ENCODE results near the gene EXO1. TPM values are rescaled to one million over a fixed set of nuclear protein-coding genes. Genes with fewer than 3 reads are reported as not detected.
"Not testable (repeated sequence)": the region's sequence is repeated elsewhere in the genome, so short reads cannot be mapped to it uniquely, and the experiment has no call there.

EXO1 gene
- polyA plus RNA-seq (2012; ENCODE audit: insufficient read depth, insufficient read length): 48.1 TPM

DNA sequence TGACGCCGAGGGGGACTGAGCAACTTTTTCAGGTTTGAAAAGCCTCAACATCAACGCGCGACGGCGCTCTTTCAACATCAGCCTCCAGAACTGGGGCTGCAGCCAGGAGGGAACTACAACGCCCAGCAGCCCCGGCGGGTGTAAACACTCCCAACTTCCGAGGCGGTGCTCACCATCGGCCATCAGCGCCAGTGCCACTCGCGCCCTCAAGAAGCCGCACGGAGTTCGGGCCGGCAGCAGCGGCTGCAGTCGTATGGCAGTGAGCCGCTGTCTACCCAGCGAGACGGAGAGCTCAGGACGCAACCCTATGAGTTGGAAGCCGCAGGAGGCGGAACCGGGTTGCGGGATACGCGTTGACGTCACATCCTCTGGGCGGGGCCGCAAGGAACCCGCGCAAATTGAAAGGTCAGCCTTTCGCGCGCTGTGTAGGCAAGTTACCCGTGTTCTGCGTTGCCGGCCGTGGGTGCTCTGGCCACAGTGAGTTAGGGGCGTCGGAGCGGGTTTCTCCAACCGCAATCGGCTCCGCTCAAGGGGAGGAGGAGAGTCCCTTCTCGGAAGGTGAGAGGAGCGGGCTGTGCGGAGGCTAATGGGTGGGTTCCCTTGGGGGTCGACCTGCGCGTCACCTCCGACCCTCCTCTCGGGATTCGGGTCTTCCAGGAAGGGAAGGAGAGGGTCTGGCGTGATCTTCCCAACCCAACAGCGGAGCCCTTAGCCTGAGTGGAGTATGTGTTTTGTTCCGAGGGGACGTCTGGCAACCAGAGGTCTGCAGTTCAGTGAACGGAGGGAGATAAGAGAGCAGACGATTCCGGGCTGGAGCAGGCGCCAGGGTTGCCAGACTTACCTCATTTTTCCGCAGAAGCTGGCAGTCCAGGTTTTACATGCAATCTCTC is at the start of gene EXO1:
Gene EXO1 (plus strand): TSS at position 409 of the 890 bp plus-strand sequence. CDS start 2,222 bp downstream, outside the sequence.
- peak; percentile 87 for DNase-seq (ENCODE audit: low read depth, low spot score)
- peak within 1 kb of the TSS; percentile 98 for H3K4me3 ChIP-seq (ENCODE audit: low read length)

- H3K4me3 ChIP-seq (ENCODE audit: low read length): no peak overlapping the region
- no peak for DNase-seq (ENCODE audit: low read depth, low spot score)
Measured at GRCh38 chr1:241799416-241799815, 48.6 kb upstream of the EXO1 start.

DNA sequence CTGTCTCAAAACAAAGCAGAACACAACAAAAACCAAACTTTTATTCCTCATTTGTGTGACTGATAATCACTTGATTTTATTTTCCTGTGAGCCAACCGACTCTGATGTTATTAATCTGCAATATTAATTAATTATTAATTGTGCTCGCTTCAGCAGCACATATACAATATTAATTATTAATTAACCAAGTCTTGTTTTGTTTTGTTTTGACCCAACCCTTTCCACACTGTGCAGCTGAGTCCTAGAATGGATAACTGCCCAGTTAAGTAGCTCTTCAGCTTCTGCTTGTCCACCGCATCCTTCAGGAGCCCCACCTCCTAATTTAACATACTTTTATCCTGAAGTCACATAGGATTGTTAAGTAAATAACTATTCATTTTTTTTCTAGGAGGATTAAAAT is 47.4 kb upstream of the EXO1 start:
- H3K4me3 ChIP-seq (ENCODE audit: low read length): no peak overlapping the region
- DNase-seq (ENCODE audit: low read depth, low spot score): no peak

DNA sequence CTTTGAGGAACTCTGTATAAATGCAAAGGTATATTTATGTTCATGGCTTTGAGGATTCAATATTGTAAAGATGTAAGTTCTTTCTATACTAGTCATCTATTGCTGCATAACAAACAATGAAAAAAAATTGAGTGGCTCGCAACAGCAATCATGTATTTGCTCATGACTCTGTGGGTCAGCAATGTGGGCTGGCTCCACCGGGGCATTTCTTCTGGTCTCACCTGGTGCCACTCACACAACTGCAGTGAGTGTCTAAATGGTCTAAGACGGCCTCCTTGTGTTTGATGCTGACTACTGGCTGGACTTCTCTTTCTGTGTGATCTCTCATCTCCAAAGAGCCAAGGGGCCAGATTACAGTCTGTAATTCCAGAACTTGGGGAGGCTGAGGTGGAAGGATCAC is 45.1 kb upstream of the EXO1 start:
- H3K4me3 ChIP-seq (ENCODE audit: low read length): no peak overlapping the region
- no peak for DNase-seq (ENCODE audit: low read depth, low spot score)

GRCh38 chr1:241804706-241805105 is 43.3 kb upstream of the EXO1 start:
- not testable (repeated sequence) for DNase-seq (ENCODE audit: low read depth, low spot score); H3K4me3 ChIP-seq (ENCODE audit: low read length)

DNA sequence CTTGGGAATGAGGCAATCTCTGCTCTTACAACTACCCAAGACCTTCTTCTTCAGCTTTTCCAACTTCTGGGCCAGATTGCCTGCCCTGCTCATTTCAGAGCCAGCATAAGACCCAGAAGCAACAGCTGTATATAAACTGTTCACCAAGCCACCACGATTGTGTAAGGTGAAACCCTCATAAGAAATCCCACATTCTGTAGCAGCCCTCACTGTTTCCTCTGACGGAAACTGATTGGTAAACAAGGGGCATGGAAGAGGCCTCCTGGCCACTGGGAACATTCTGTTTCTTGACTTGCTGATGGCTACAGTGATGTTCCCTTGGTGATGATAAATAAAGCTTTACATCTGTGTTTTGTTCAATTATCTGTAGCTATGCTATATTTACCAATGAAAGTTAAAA is 39.7 kb upstream of the EXO1 start:
- H3K4me3 ChIP-seq (ENCODE audit: low read length): no peak overlapping the region
- no peak for DNase-seq (ENCODE audit: low read depth, low spot score)

DNA sequence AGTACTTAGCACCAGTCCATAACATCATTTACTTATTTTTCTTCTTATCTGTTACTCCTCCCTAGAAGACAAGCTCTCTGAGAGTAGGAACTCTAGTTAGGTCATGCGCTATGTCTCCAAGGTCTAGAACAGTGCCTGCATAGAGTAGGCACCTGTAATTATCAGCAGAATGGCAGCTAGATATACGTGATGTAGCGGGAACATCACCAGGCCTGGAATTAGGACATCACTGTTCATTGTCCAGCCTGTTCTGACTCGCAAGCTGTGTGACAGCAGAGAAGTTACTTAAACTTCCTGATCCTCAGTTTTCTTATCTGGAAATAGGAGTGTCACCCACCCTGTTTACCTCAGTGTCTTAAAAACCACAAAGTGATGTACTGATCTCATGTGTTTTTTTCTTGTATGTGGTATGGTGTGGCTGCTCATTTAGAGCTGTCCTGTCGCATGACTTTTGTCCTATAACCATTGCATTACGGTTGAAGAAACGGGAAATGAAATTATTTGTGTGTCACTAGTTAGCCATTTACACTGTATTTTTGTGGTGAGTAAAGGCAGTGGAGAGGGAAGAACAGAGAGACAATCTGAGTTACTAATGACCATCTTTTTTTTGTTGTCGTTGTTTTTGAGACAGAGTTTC is 37.1 kb upstream of the EXO1 start:
- no peak for DNase-seq (ENCODE audit: low read depth, low spot score)
- no peak overlapping the region for H3K4me3 ChIP-seq (ENCODE audit: low read length)

DNA sequence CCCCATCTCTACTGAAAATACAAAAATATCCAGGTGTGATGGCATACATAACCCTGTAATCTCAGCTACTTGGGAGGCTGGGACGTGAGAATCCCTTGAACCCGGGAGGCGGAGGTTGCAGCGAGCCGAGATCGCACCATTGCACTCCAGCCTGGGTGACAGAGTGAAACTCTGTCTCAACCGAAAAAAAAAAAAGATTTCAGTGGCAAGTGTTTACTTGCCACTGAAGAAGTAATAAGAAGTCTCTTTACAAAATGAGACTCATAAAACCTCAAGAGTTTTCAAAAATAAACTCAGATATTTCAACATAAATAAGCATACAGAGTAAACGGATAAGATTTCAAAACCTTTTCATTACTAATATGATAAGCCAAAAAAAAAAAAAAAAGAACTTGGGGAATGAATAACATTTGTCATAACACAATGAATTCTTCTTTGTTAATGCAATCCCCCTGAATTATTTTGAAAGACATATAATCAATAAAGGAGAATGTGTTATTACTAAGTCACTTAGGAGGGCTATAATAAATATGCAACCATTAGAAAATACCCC is 34.2 kb upstream of the EXO1 start:
- no peak for DNase-seq (ENCODE audit: low read depth, low spot score)
- no peak overlapping the region for H3K4me3 ChIP-seq (ENCODE audit: low read length)

DNA sequence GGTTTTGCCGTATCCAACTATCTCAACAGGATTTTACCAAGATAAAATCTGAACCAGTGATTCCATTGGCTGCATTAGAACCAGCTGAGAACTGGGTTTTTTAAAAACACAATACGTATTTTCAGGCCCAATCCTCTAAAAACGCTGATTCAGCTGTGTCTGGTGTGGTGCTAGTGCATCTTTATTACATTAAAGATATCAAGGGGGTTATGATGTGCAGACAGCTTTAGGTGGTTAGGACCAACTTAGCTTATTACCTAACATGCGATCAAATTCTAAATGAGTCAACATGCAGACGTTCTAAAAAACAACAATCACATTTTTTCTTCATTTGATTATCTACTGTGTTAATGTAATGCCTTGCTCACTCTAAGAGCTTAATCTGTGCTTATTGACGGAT is 32.0 kb upstream of the EXO1 start:
- no peak for DNase-seq (ENCODE audit: low read depth, low spot score)
- no peak overlapping the region for H3K4me3 ChIP-seq (ENCODE audit: low read length)

DNA sequence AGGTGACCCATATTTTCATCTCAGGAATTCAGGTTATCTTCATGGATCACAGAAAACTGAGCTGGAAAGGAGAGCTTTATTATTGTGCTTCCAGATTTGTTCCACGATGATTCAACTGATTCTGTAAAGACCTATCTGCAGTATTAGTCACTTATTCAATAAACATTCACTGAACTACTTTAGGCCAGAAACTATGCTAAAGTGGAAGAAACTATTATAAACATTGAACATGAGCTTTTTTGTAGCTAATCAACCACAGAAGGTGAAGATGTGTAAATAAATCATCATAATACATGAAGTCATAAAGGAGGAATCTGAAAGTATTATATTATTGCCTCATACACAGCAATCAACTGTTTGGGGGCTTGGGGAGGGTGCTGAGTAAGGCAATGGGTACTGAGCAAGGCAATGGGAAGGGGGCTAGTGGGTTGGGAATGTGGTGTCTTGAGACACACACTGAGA is 30.6 kb upstream of the EXO1 start:
- no peak overlapping the region for H3K4me3 ChIP-seq (ENCODE audit: low read length)
- DNase-seq (ENCODE audit: low read depth, low spot score): no peak

DNA sequence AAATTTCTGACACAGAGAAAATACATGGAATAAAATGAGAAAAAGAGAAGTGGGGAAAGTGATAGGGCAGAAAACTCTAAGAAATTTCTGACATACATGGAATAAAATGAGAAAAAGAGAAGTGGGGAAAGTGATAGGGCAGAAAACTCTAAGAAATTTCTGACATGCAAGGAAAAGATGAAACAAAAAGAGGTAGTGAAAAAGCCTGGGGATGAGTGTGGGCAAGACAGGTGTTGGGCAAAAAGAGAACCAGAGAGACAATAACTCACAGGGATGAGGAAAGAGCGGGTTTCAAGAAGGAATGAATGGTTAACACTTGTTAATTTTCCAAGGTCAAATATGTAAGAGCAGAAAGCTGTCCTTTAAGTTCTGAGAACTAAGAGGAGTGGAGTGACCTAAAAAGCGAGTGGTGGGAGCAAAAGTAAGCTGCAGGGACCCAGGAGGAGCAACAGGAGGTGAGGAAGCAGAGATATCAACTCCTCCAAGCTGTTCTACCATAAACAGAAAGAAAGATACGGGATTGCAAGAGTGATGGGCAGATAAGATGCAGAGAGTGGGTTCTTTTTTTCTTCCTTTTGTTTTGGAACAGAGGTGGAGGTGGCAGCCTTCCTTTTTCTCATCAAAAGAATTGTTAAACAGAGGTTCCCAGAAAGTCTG is 29.9 kb upstream of the EXO1 start:
- DNase-seq (ENCODE audit: low read depth, low spot score): no peak
- H3K4me3 ChIP-seq (ENCODE audit: low read length): no peak overlapping the region

DNA sequence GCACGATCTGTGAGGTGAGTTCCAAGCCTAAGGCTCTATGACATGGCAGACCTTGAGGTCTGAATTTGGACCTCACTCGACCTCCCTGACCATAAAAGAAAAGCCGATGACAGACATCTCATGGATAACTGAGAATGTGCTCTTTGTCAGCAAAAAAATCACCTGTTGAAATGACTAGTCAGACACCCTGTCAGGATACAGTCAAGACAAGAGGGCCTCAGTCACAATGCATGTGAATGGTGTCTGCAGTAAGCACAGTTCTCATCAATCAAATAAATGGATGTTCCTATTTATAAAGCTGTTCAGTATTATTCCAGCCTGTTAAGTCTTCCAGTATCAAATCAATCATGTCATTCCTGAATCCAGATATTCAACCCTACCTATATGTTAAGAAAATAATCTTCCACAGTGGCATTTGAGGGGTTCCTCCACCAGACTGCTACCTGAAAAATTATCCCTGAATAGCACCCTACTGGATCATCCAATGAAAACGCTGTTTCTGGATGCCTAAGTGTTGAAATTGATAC is 28.6 kb upstream of the EXO1 start:
- DNase-seq (ENCODE audit: low read depth, low spot score): no peak
- no peak overlapping the region for H3K4me3 ChIP-seq (ENCODE audit: low read length)

DNA sequence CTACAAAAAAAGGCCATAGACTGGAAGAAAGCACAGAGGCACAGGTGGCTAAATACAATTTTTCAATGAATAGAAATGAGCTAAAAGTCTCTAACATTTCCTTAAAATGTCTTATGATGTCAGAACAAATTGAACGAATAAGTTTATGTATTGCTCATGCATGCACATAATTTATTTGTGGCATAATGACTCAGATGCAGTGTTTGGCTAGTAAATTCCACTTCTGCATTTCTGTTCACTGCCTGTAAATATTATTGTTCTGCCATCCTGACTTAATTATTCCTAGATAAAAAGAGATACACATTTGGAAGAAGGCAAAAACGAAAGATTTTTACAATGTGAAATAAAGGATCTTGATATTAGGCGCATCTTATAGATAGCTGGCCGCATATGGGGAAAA is 26.6 kb upstream of the EXO1 start:
- no peak for DNase-seq (ENCODE audit: low read depth, low spot score)

DNA sequence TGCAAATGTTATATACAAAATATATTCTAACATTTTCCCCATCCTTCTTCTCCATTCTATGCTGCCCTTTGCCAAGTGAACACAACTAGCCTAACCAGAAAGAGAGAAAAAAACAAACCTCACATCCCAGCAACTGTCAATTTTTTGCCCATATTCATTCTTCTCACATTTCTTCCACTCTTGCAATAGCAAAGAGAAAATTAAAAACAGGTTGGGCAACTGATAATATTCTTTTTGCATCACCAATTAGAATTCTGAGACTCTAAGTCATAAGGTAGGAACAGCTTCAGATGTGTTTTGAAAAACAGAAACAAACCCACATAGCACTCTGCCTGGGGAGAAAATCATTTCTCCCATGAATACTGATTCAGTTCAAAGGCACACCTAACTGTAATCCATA is 25.2 kb upstream of the EXO1 start:
- no peak for DNase-seq (ENCODE audit: low read depth, low spot score)
- no peak overlapping the region for H3K4me3 ChIP-seq (ENCODE audit: low read length)

More for the DNA sequence above, 26.6 kb upstream of the EXO1 start:
- H3K4me3 ChIP-seq (ENCODE audit: low read length): no peak overlapping the region

GRCh38 chr1:241823925-241824324 is 24.1 kb upstream of the EXO1 start:
- no peak for DNase-seq (ENCODE audit: low read depth, low spot score)
- H3K4me3 ChIP-seq (ENCODE audit: low read length): no peak overlapping the region

DNA sequence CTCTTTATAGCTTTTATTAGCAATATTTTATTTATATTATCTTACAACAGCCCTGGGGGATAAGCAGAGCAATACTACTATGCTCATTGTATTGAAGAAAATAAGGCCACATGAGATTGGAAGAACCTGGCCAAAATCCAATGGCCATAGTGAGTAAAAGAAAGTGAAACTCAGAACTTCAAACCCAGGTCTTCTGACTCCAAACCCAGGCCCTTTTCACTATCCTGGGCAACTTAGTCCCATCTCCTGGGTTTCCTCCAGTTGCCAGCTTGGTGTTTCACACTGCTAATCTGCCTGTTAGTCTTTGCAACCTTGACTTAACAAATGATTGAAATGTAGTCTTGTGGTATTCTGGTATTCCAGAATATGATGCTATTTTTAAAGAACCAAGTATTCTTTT is 22.4 kb upstream of the EXO1 start:
- no peak for DNase-seq (ENCODE audit: low read depth, low spot score)
- no peak overlapping the region for H3K4me3 ChIP-seq (ENCODE audit: low read length)

DNA sequence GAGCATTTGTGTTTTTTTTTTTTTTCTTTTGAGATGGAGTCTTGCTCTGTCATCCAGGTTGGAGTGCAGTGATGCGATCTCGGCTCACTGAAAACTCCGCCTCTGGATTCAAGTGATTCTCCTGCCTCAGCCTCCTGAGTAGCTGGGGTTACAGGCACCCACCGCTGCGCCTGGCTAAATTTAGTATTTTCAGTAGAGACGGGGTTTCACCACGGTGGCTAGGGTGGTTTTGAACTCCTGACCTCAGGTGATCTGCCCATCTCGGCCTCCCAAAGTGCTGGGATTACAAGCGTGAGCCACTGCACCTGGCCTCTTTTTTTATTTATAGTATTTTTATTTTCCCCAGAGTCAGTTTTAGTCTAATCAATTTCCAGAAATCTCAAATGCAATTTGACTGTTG is 21.4 kb upstream of the EXO1 start:
- H3K4me3 ChIP-seq (ENCODE audit: low read length); DNase-seq (ENCODE audit: low read depth, low spot score): not testable (repeated sequence)

DNA sequence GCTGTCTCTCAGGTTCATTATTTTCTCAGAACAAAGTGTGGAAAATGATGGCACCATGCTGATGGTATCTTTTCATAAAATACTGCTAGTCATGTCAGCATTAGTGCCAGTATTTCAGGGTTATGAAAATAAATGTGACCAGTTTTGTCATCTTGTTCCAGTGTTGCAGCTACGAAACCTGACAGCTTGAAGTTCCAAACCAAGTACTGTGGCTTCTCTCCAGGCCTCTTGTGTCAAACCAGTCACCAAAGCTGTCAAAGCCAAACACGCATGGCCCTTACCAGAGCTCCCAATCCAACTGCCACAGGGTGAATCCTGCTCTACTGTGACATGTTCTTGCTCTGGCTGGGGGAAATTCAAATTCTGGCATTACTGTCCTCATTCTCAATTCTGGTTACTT is 20.7 kb upstream of the EXO1 start:
- H3K4me3 ChIP-seq (ENCODE audit: low read length): no peak overlapping the region
- no peak for DNase-seq (ENCODE audit: low read depth, low spot score)

- H3K4me3 ChIP-seq (ENCODE audit: low read length): no peak overlapping the region
- DNase-seq (ENCODE audit: low read depth, low spot score): no peak
Measured at GRCh38 chr1:241828463-241829021, 19.5 kb upstream of the EXO1 start.

Measured in Jurkat, Clone E6-1 (cell line).